Activated naive CD8-positive, alpha-beta T cell (primary cell): ENCODE data around the gene ZSCAN12.
"Not testable (repeated sequence)": the region's sequence is repeated elsewhere in the genome, so short reads cannot be mapped to it uniquely, and the experiment has no call there.

ENCODE experiments used
- H3K27ac Mint-ChIP-seq: one replicate; pipeline ENCODE4 v1.8.0; 2021; ENCODE audit warnings: mixed read lengths
- H3K27me3 Mint-ChIP-seq: one replicate; pipeline ENCODE4 v1.8.0; 2021; ENCODE audit warnings: mixed read lengths
- H3K36me3 Mint-ChIP-seq: one replicate; pipeline ENCODE4 v1.8.0; 2021; ENCODE audit warnings: mixed read lengths
- H3K4me1 Mint-ChIP-seq: one replicate; pipeline ENCODE4 v1.8.0; 2021; ENCODE audit warnings: low read depth, mixed read lengths
- H3K4me3 Mint-ChIP-seq: one replicate; pipeline ENCODE4 v1.8.0; 2021; ENCODE audit warnings: mild to moderate bottlenecking, mixed read lengths
- H3K9me3 Mint-ChIP-seq: one replicate; pipeline ENCODE4 v1.8.0; 2021; ENCODE audit warnings: low read depth, mixed read lengths

The ZSCAN12 gene

DNA sequence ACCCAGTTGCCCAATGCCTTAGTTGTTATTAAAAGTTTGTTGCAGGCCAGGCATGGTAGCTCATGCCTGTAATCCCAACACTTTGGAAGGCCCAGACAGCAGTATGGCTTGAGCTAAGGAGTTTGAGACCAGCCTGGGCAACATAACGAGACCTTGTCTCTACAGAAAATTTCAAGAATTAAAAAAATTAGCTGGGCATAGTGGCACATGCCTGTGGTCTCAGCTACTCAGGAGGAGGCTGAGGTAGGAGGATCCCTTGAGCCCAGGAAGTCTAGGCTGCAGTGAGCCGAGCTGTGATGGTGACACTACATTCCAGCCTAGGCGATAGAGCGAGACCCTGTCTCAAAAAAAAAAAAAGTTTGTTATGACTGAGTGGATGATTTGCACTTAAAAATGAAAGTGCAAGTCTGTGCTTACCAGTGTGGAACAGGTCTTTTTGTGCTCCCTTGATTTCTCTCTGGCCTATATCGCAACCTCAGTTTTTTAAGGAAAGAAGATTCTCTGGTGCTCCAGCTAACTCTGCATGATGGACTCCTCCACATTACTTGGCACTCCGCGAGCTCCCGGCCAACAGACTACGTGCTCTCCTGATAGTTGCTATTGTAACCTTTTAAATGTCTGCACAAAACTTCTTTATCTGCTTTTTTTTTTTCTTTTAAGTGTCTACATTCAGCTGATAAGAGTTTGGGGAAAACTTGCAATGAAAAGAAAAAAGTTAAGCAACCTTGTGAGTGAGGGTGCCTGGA lies 27.7 kb downstream of the ZSCAN12 start:
- peaks cover 11% of the 10 kb centered on the region for H3K36me3 Mint-ChIP-seq

DNA sequence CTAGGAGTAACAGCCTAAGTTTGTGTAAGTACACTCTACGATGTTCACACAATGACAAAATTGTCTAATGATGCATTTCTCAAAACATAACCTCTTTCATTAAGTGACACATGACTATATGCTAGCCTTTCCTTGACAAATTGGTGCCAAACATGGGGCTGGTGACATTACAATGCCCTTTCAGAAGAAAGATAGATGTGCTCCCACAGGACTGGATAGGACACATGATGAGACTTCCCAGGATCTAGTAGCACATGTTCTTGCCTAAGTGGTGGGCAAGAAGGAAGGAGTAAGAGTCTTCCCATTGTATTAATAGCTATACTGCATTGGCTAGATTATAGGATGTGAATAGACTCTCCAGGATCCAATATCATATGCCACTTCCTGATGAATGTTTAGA lies 28.3 kb downstream of the ZSCAN12 start:
- H3K9me3 Mint-ChIP-seq, result no peaks in the 10 kb centered on the region
- H3K36me3 Mint-ChIP-seq, result peaks cover 13% of the 10 kb centered on the region
- no peaks in the 10 kb centered on the region for H3K4me1 Mint-ChIP-seq
- no peaks in the 10 kb centered on the region for H3K27me3 Mint-ChIP-seq
- no peak overlapping the region for H3K4me3 Mint-ChIP-seq
- no peak overlapping the region for H3K27ac Mint-ChIP-seq

More for the DNA sequence above, 27.7 kb downstream of the ZSCAN12 start:
- Mint-ChIP-seq H3K4me1 (no peaks in the 10 kb centered on the region), H3K4me3 (no peak overlapping the region), H3K9me3 (no peaks in the 10 kb centered on the region), H3K27ac (no peak overlapping the region), H3K27me3 (no peaks in the 10 kb centered on the region)

DNA sequence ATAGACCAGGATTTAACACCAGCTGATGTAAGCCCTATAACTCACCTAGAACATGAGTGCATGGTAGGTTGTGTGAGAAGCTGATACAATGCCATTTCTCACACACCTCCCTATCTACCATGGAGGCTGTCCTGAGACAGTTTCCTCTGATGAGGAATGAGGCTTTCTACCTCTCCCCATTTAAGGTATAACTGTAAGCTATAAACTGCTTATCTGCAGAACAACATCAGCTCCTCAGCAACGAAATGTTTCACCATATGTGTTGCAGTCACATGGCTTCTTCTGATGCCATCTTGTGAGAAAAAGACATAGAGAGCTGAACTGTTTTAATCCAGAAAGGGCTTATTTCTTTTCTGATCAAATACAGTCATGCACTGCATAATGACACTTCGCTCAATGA lies 29.1 kb downstream of the ZSCAN12 start:
- Mint-ChIP-seq H3K27ac (no peak overlapping the region), H3K9me3 (no peaks in the 10 kb centered on the region), H3K4me1 (no peaks in the 10 kb centered on the region), H3K27me3 (no peaks in the 10 kb centered on the region), H3K36me3 (peaks cover 15% of the 10 kb centered on the region), H3K4me3 (no peak overlapping the region)

DNA sequence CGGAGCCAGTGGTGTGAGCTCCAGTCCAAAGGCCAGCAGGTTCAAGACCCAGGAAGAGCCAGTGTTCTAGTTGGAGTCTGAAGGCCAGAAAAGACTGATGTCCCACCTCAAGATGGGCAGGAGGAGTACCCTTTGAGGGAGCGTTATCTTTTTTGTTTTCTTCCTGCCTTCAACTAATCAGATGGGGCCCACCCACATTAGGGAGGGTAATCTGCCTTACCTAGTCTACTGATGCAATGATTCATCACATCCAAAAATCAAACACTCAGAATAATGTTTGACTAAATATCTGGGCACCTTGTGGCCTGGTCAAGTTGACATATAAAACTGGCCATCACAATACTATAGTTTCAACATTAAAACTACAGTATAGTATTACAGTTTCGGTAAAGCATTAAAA lies 30.1 kb downstream of the ZSCAN12 start:
- Mint-ChIP-seq H3K27ac (no peak overlapping the region), H3K27me3 (no peaks in the 10 kb centered on the region), H3K9me3 (no peaks in the 10 kb centered on the region), H3K4me1 (no peaks in the 10 kb centered on the region), H3K36me3 (peaks cover 15% of the 10 kb centered on the region), H3K4me3 (no peak overlapping the region)

DNA sequence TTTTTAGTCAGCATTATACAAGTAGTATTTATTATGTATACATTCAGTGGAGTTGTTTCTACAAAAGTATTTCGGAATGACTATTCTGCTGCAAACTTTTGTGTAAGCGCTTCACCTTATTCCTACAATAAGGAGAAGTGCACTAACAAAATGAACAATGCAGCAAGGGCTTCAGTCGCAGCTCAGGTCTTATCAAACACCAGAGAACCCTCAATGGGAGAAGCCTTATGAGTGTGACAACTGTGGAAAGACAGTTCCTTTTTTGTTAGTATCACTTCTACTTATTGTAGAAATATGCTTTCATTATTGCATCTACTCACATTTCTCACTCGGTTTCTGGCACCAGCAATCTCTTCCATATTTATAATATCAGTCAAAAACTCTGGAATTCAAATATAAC lies 31.0 kb downstream of the ZSCAN12 start:
- Mint-ChIP-seq H3K4me3 (no peak overlapping the region), H3K27ac (no peak overlapping the region), H3K27me3 (no peaks in the 10 kb centered on the region), H3K4me1 (no peaks in the 10 kb centered on the region), H3K36me3 (peaks cover 15% of the 10 kb centered on the region), H3K9me3 (no peaks in the 10 kb centered on the region)

DNA sequence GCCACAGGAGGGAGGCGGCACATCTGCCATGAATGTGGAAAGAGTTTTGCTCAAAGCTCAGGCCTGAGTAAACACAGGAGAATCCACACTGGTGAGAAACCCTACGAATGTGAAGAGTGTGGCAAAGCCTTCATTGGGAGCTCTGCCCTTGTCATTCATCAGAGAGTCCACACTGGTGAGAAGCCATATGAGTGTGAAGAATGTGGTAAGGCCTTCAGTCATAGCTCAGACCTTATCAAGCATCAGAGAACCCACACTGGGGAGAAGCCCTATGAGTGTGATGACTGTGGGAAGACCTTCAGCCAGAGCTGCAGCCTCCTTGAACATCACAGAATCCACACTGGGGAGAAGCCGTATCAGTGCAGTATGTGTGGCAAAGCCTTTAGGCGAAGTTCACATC lies 34.0 kb downstream of the ZSCAN12 start:
- peaks cover 15% of the 10 kb centered on the region for H3K36me3 Mint-ChIP-seq
- not testable (repeated sequence) for H3K9me3 Mint-ChIP-seq, H3K4me1 Mint-ChIP-seq, H3K27ac Mint-ChIP-seq, H3K27me3 Mint-ChIP-seq, H3K4me3 Mint-ChIP-seq

DNA sequence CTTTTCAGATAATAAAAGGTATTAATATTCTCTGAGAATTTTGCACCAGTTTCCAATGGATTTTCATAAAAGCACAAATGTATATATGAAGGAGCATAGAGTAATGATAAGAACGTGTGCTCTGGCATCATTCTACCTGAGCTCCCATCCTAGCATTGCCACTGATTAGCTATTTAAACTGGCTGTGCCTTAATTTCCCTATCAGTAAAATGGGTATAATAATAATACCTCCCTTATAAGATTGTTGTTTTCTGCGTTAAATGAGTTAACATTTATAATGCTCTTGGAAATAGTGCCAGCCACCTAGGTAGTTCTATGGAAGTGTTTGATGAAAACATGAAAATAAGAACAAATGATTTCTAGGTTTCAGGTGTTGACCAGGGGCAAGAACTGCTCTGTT lies 38.6 kb downstream of the ZSCAN12 start:
- no peak overlapping the region for H3K4me3 Mint-ChIP-seq
- no peak overlapping the region for H3K27ac Mint-ChIP-seq
- no peaks in the 10 kb centered on the region for H3K27me3 Mint-ChIP-seq
- H3K9me3 Mint-ChIP-seq, result no peaks in the 10 kb centered on the region
- peaks cover 10% of the 10 kb centered on the region for H3K36me3 Mint-ChIP-seq
- H3K4me1 Mint-ChIP-seq, result peaks cover 3% of the 10 kb centered on the region

DNA sequence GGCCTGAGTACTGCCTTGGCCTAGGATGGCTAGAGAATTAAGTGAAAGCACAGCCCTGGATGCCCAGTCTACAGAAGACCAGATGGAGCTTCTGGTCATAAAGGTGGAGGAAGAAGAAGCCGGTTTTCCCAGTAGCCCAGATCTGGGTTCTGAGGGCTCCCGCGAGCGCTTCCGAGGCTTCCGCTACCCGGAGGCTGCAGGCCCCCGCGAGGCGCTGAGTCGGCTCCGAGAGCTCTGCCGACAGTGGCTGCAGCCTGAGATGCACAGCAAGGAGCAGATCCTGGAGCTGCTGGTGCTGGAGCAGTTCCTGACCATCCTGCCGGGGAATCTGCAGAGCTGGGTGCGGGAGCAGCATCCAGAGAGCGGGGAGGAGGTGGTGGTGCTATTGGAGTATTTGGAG lies 40.0 kb downstream of the ZSCAN12 start:
- not testable (repeated sequence) for H3K36me3 Mint-ChIP-seq, H3K4me3 Mint-ChIP-seq, H3K9me3 Mint-ChIP-seq, H3K27me3 Mint-ChIP-seq, H3K27ac Mint-ChIP-seq
- H3K4me1 Mint-ChIP-seq, result peaks cover 11% of the 10 kb centered on the region

DNA sequence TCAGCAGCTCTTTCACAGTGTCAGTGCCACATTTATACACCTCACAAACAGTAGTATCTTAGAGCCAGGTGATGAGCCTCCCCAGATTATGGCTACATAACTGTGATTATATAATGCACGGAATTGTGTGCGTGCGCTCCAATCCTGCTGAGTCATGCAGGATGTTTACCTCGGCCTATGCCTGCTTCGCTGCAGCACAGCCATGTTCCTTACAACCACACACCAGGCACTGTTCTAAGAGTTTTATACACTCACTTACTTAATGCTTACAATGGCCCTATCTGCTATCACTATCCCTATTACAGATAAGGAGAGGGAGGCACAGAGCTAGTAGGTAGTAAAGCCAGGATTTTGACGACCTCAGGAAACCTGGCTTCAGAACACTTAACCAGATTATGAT lies 42.5 kb downstream of the ZSCAN12 start:
- Mint-ChIP-seq H3K9me3 (no peaks in the 10 kb centered on the region), H3K36me3 (no peaks in the 10 kb centered on the region), H3K27ac (peak overlapping the region; percentile 24), H3K27me3 (no peaks in the 10 kb centered on the region), H3K4me1 (peaks cover 13% of the 10 kb centered on the region), H3K4me3 (no peak overlapping the region)

DNA sequence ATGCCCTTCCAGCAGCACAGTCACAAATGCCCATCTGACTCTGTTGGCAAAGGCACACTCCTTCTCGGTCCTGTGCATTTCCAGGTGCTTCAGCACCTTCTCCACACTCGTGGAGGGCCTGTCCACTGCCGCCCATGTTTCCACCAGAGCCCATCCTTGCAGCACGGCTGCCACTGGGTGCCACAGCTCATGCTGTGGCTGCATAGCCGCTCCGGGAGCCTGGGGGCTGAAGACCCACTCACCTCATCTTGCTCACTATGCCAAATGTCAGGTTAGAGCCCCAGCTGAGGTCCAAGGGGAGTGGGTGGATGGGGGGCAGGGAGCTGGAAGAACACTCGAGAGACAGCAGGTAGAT lies 42.9 kb downstream of the ZSCAN12 start:
- no peaks in the 10 kb centered on the region for H3K36me3 Mint-ChIP-seq
- no peak overlapping the region for H3K4me3 Mint-ChIP-seq
- H3K4me1 Mint-ChIP-seq, result peaks cover 17% of the 10 kb centered on the region
- no peaks in the 10 kb centered on the region for H3K27me3 Mint-ChIP-seq
- no peaks in the 10 kb centered on the region for H3K9me3 Mint-ChIP-seq
- H3K27ac Mint-ChIP-seq, result no peak overlapping the region

DNA sequence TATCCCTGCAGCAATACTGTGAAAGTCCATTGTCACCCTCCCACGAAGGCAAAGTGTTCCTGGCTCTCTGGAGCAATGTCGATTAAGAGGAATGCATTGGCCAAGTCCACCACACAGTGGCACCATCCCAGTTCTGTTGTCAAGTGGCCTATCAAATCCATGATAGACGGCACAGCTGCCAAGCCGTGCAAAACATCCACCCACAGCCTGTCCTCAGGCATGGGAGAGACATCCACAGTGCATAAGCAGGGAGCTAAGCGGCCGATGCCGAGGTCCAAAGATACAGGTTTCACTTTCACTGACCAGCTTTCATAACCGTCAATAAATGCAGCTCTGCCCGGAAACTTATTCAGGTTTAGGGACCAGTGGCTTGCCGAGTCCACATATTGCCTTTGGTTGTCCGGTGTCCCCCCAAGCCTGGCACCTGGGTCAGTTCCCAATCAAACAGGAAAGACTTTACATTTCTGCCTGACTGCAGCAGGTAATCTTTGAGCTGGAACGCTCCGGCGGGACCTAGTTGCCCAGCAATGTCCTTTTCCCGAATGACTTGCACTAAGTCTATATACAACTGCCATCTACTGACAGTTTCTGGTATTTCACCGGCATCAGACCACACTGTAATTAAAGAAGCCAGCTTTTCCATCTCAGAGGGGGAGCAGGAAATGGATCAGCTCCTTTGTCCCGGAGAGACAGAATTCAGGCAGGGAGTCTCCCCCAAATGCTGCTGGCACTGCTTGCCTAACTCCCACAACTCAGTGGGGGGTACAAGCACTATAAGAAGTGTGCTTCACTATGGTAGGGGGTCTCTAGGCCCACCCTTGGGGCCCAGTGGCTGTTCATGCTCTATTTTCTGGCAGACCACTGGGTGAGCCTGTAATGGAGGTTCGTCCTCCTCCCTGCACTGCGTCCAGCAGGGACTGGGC lies 43.5 kb downstream of the ZSCAN12 start:
- H3K27me3 Mint-ChIP-seq, result no peaks in the 10 kb centered on the region
- peak overlapping the region; percentile 46 for H3K27ac Mint-ChIP-seq
- H3K36me3 Mint-ChIP-seq, result no peaks in the 10 kb centered on the region
- H3K9me3 Mint-ChIP-seq, result no peaks in the 10 kb centered on the region
- peaks cover 24% of the 10 kb centered on the region for H3K4me1 Mint-ChIP-seq
- peak overlapping the region; percentile 89 for H3K4me3 Mint-ChIP-seq

DNA sequence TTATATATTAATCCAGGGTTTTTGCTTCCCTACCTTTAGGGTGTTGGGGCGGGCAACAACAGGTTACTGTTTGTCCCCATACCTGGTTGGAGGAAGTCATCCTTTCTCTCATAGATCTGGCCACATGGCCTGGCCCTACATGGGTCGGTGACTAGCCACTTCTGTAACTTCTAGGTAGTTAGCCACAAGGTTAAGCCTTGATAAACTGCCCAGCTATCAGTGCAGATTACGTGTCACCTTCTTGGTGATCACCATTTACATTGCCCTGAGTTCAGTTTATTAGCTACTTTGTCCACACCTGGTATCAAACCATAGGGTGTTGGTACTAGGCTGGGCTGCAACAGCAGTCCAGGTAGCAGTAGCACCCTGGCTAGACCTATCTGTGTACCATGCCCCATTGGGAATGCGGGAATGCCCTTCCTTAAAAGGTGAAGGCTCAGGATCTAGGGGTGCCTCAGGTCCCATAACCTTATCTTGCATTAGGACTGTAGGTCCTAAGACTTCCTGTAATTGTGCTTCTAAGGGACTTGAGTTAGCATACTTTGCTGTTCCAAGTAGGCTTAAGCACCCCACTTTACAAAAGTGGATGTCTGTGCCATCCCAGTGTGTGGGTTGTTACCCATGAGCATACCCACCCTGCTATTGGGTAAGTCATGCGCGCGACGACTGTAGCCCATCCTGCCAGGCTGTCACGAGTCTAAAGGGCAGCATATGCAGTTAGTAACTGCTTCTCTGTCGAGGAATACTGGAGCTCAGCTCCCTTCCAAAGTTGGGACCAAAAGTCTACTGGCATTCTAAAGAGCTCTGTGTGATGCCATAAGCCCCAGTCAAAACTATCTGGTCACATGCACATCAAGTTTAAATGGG lies 44.6 kb downstream of the ZSCAN12 start:
- H3K27me3 Mint-ChIP-seq, result no peaks in the 10 kb centered on the region
- peaks cover 34% of the 10 kb centered on the region for H3K4me1 Mint-ChIP-seq
- H3K4me3 Mint-ChIP-seq, result peak overlapping the region; percentile 89
- no peak overlapping the region for H3K27ac Mint-ChIP-seq
- H3K9me3 Mint-ChIP-seq, result no peaks in the 10 kb centered on the region
- H3K36me3 Mint-ChIP-seq, result no peaks in the 10 kb centered on the region

DNA sequence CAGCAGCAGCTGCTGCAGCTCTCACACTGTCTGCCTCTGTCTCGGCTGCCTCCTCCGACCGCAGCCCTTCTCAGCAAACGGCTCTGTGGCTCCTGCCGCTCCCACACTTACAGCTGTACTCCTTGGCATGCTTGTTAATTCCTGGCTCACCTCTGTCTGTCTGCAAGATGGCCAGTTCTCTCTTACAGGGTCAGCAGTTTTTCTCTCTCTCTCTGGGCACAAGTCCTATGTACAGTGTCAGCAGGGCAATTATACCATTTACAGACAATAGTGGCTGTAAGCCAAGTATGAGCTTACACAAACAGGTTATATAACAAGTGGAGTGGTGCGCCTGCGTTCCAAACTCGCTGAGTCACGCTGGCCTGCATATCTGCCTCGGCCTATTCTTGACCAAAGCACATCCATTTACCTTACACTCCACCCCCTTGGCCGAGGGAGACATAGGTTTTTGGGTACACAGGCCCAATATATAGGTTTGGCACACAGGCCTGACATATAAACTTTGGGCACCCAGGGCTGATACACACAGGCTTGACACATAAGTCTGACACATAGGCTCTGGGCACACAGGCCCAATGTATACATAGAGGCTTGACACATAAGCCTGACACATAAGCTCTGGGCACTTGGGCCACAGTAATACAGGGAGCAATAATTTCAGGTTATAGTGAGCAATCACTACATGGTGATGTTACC lies 45.4 kb downstream of the ZSCAN12 start:
- Mint-ChIP-seq H3K36me3 (no peaks in the 10 kb centered on the region), H3K27me3 (no peaks in the 10 kb centered on the region), H3K9me3 (no peaks in the 10 kb centered on the region), H3K4me1 (peaks cover 39% of the 10 kb centered on the region), H3K4me3 (no peak overlapping the region), H3K27ac (peak overlapping the region; percentile 74)

DNA sequence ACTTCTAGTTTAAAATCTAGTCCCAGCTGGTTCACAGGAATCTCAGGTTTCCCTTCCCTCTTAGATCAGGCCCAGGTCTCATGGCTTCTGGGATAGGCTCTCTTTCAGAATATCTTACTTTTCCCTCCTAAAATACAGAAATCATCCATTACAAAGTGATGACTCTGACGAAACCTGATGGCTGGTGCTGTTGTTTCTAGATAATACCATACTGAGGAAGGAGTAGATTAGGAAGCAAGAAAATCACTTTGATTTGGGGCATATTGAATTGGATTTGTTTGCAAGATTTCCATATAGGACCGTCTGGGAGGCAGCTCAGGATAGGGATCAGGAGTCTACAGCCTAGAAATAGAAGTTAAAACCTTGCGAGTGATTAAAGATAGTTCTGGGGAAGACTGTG lies 46.2 kb downstream of the ZSCAN12 start:
- Mint-ChIP-seq H3K4me3 (no peak overlapping the region), H3K27ac (no peak overlapping the region), H3K27me3 (no peaks in the 10 kb centered on the region), H3K36me3 (no peaks in the 10 kb centered on the region), H3K9me3 (no peaks in the 10 kb centered on the region), H3K4me1 (peaks cover 39% of the 10 kb centered on the region)
